SK-N-SH (cell line): ENCODE results near the gene SMKR1. TPM values are rescaled to one million over a fixed set of nuclear protein-coding genes. Genes with fewer than 3 reads are reported as not detected.

Source experiments
- CTCF ChIA-PET: fragments of 300-600, 350-600 bp; formaldehyde crosslinking; extraction: SDS; loops from one replicate; lab custom pipeline; 2021; lab: Yijun Ruan, JAX
- POLR2A ChIA-PET: fragments of 350-600 bp; sonication (Branson Sonifier 250); formaldehyde crosslinking; extraction: SDS; loops from one replicate; lab custom pipeline; 2020; ENCODE audit warnings: antibody characterized with exemption, inconsistent platforms; lab: Yijun Ruan, JAX
- DNase-seq: peaks from one replicate; pipeline ENCODE4 v3.0.0; 2012
- H2AFZ ChIP-seq: fragments of 200-600 bp; sonication (generic); 2 replicates; pipeline ENCODE4 v1.8.1; 2016; ENCODE audit warnings: antibody characterized with exemption, mild to moderate bottlenecking, low read depth
- H3F3A ChIP-seq: fragments of 200-600 bp; sonication (generic); replicated peaks from 2 replicates; pipeline ENCODE3; 2016; ENCODE audit warnings: antibody characterized with exemption, mild to moderate bottlenecking; ENCODE audit not compliant: insufficient read depth
- H3K27ac ChIP-seq, 2 experiments: fragments of 200-500 bp in 1 of 2; fragments of 200-600 bp in 1 of 2; sonication (Bioruptor generic) in 1 of 2; sonication (generic), shearing (Covaris generic) in 1 of 2; 2 replicates each; pipeline versions ENCODE4 v1.5.1 to v1.6.1; 2014 to 2016; ENCODE audit warnings: low read depth in 2 of 2, inconsistent platforms in 1 of 2, low read length in 1 of 2, mild to moderate bottlenecking in 1 of 2, mixed read lengths in 1 of 2
- H3K27me3 ChIP-seq: fragments of 200-600 bp; sonication (generic), shearing (Covaris generic); 2 replicates; pipeline ENCODE4 v1.6.1; 2016; ENCODE audit warnings: mixed run types; ENCODE audit not compliant: insufficient read depth
- H3K36me3 ChIP-seq, 2 experiments: fragments of 200-500 bp in 1 of 2; fragments of 200-600 bp in 1 of 2; sonication (Bioruptor generic) in 1 of 2; sonication (generic) in 1 of 2; replicated peaks in 1 of 2; 2 replicates each; pipeline versions ENCODE3 to v1.5.1; 2014 to 2016; ENCODE audit warnings: low read length in 1 of 2, mild to moderate bottlenecking in 1 of 2; ENCODE audit not compliant: insufficient read depth in 2 of 2, control insufficient read depth in 1 of 2
- H3K4me1 ChIP-seq, 2 experiments: fragments of 200-500 bp in 1 of 2; fragments of 200-600 bp in 1 of 2; sonication (Bioruptor generic) in 1 of 2; sonication (generic), shearing (Covaris generic) in 1 of 2; 2 replicates each; pipeline versions ENCODE4 v1.5.1 to v1.6.1; 2014 to 2016; ENCODE audit warnings: low read depth in 1 of 2, low read length in 1 of 2, mixed run types in 1 of 2; ENCODE audit not compliant: insufficient read depth in 2 of 2, control insufficient read depth in 1 of 2
- H3K4me2 ChIP-seq: fragments of 200-600 bp; sonication (generic), shearing (Covaris generic); 2 replicates; pipeline ENCODE4 v1.6.1; 2017; ENCODE audit warnings: mixed run types
- H3K4me3 ChIP-seq, 2 experiments: fragments of 200-500 bp in 1 of 2; fragments of 200-600 bp in 1 of 2; sonication (Bioruptor generic) in 1 of 2; sonication (generic), shearing (Covaris generic) in 1 of 2; 2 replicates each; pipeline versions ENCODE4 v1.5.1 to v1.8.1; 2014 to 2016; ENCODE audit warnings: low read depth in 2 of 2, inconsistent platforms in 1 of 2, low read length in 1 of 2, mild to moderate bottlenecking in 1 of 2, mixed read lengths in 1 of 2, moderate library complexity in 1 of 2
- H3K79me2 ChIP-seq: fragments of 200-600 bp; sonication (generic); 2 replicates; pipeline ENCODE4 v1.8.1; 2017; ENCODE audit warnings: mild to moderate bottlenecking; ENCODE audit not compliant: insufficient read depth
- H3K9ac ChIP-seq: fragments of 200-600 bp; sonication (generic); 2 replicates; pipeline ENCODE4 v1.6.1; 2017; ENCODE audit warnings: mixed run types
- H3K9me2 ChIP-seq: fragments of 200-600 bp; sonication (generic); 2 replicates; pipeline ENCODE4 v1.6.1; 2017; ENCODE audit warnings: mixed run types
- H3K9me3 ChIP-seq: fragments of 200-600 bp; sonication (generic); 2 replicates; pipeline ENCODE4 v1.6.1; 2017; ENCODE audit warnings: mixed run types, mild to moderate bottlenecking, moderate library complexity
- H4K20me1 ChIP-seq: fragments of 200-600 bp; sonication (generic); 2 replicates; pipeline ENCODE4 v1.6.1; 2017; ENCODE audit warnings: mild to moderate bottlenecking, mixed run types; ENCODE audit not compliant: insufficient read depth
- CHD2 ChIP-seq: fragments of 150-350 bp; IDR thresholded peaks from 2 replicates; pipeline ENCODE4 v1.6.1; 2018; ENCODE audit warnings: low read length; ENCODE audit not compliant: partially characterized antibody
- ELF1 ChIP-seq: IDR thresholded peaks from 2 replicates; pipeline ENCODE4 v1.4.0; 2012
- FOXM1 ChIP-seq: IDR thresholded peaks from 2 replicates; pipeline ENCODE4 v1.4.0; 2012; ENCODE audit warnings: low read depth, mild to moderate bottlenecking
- IRF3 ChIP-seq: fragments of 150-350 bp; IDR thresholded peaks from 2 replicates; pipeline ENCODE4 v1.6.1; 2016; ENCODE audit warnings: mild to moderate bottlenecking, low read depth, low read length
- JUND ChIP-seq: IDR thresholded peaks from 2 replicates; pipeline ENCODE4 v1.4.0; 2012
- PBX3 ChIP-seq: IDR thresholded peaks from 2 replicates; pipeline ENCODE4; 2012
- POLR2AphosphoS5 ChIP-seq: IDR thresholded peaks from 2 replicates; pipeline ENCODE4 v1.6.1; 2012; ENCODE audit warnings: low read depth, low read length
- RCOR1 ChIP-seq: fragments of 150-350 bp; IDR thresholded peaks from 2 replicates; pipeline ENCODE4 v1.6.1; 2017; ENCODE audit warnings: antibody characterized with exemption, low read length
- REST ChIP-seq: IDR thresholded peaks from 2 replicates; pipeline ENCODE4 v1.6.1; 2012; ENCODE audit warnings: mild to moderate bottlenecking, low read depth, low read length, moderate library complexity
- RXRA ChIP-seq: IDR thresholded peaks from 2 replicates; pipeline ENCODE4 v1.4.0; 2012; ENCODE audit warnings: low read depth, mild to moderate bottlenecking, borderline replicate concordance
- TAF1 ChIP-seq: IDR thresholded peaks from 2 replicates; pipeline ENCODE4 v1.6.1; 2012; ENCODE audit warnings: low read depth, mild to moderate bottlenecking, low read length, moderate library complexity, borderline replicate concordance
- TCF12 ChIP-seq: IDR thresholded peaks from 2 replicates; pipeline ENCODE4 v1.4.0; 2012
- USF1 ChIP-seq: IDR thresholded peaks from 2 replicates; pipeline ENCODE4 v1.4.0; 2012; ENCODE audit warnings: low read depth, borderline replicate concordance
- WGBS: methylation state at CpG from one replicate; pipeline ENCODE4 v1.1.6; 2017; ENCODE audit warnings: low lambda C conversion rate; 5-methylcytosine and 5-hydroxymethylcytosine counted together
- polyA plus RNA-seq, 3 experiments: library from polyadenylated mRNA; depleted of rRNA; stranded (reverse); fragments of >200 nt; gene quantifications; 2 replicates each; pipeline ENCODE4 v1.2.3, GENCODE V29; 2012

Gene SMKR1
- polyA plus RNA-seq, 1 of the 3 experiments (the other 2 are of a cell fraction): 8.1 TPM

GRCh38 chr7:129468087-129468486, 34.2 kb upstream of the SMKR1 start:
- DNase-seq: no peak
- Histone ChIP-seq H3K27me3 (no peaks in the 10 kb centered on the region), H3K9me3 (no peaks in the 10 kb centered on the region), H3K4me2 (no peak overlapping the region), H3K9me2 (no peaks in the 10 kb centered on the region), H3K27ac (no peak overlapping the region), H3K4me1 (peaks cover 0 to 23% of the 10 kb centered on the region in 2 experiments; a peak in 2 of 4 replicates), H3F3A (no peaks in the 10 kb centered on the region), H2AFZ (no peak overlapping the region), H3K9ac (no peak overlapping the region), H3K4me3 (no peak overlapping the region), H3K79me2 (no peaks in the 10 kb centered on the region), H4K20me1 (no peaks in the 10 kb centered on the region), H3K36me3 (peaks cover 0 to 12% of the 10 kb centered on the region in 2 experiments)
- ChIA-PET POLR2A (no interaction called here), CTCF (interaction anchor here (0.6 to 14.8 kb wide), 9 partner anchors 10 to 304 kb away, joined by 3 to 397 read pairs (median 6); partner anchors contain the start of gene STRIP2)
- WGBS: 96% methylated on average over 1 of the region's 1 CpG
- no peak for TF ChIP-seq TAF1
- no peak for TF ChIP-seq TCF12

- H3F3A ChIP-seq: no peaks in the 10 kb centered on the region
- TF ChIP-seq TCF12 (no peak), REST (no peak), RCOR1 (no peak), ELF1 (no peak), CHD2 (no peak), IRF3 (no peak), RXRA (no peak), PBX3 (no peak), JUND (no peak), USF1 (no peak), POLR2AphosphoS5 (no peak), FOXM1 (no peak)
- H4K20me1 ChIP-seq: no peaks in the 10 kb centered on the region
- no peak overlapping the region for H3K9ac ChIP-seq
- H2AFZ ChIP-seq: no peak overlapping the region
- H3K4me1 ChIP-seq: peaks cover 0 to 23% of the 10 kb centered on the region in 2 experiments; a peak in 2 of 4 replicates
- WGBS: 95% methylated on average over 4 of the region's 4 CpGs
- H3K4me2 ChIP-seq: no peak overlapping the region
- ChIA-PET POLR2A (no interaction called here), CTCF (interaction anchor here (0.6 to 14.8 kb wide), 12 partner anchors 9 to 304 kb away, joined by 3 to 397 read pairs (median 5); partner anchors contain the start of gene STRIP2)
- no peaks in the 10 kb centered on the region for H3K27me3 ChIP-seq
- H3K4me3 ChIP-seq: no peak overlapping the region
- no peak for DNase-seq
- no peak overlapping the region for H3K27ac ChIP-seq
- H3K79me2 ChIP-seq: no peaks in the 10 kb centered on the region
- H3K9me2 ChIP-seq: no peaks in the 10 kb centered on the region
- peaks cover 0 to 12% of the 10 kb centered on the region in 2 experiments for H3K36me3 ChIP-seq
- no peaks in the 10 kb centered on the region for H3K9me3 ChIP-seq
Measured at GRCh38 chr7:129468547-129468946, 33.8 kb upstream of the SMKR1 start.
